Measurements from ENCODE around the gene NUP85. TPM values are rescaled to one million over a fixed set of nuclear protein-coding genes. Genes with fewer than 3 reads are reported as not detected.

The NUP85 gene
- total RNA-seq, 2 experiments from 2014 or later: 140 to 172 TPM

- H3K4me3 Mint-ChIP-seq: peak overlapping the region; percentile 99
- H3K27me3 Mint-ChIP-seq: no peaks in the 10 kb centered on the region
- H3K36me3 Mint-ChIP-seq (ENCODE audit: low read depth): peaks cover 21% of the 10 kb centered on the region
- H3K27ac Mint-ChIP-seq: peak overlapping the region; percentile 100
- ChIA-PET POLR2A (interaction anchor here (1.2 kb wide), 1 partner anchor 8 kb away, joined by 7 read pairs; the partner anchor contains the start of gene MIF4GD), CTCF (interaction anchor here (0.7 to 4.3 kb wide), 9 partner anchors 8 to 149 kb away, joined by 3 to 115 read pairs (median 4); partner anchors contain the start of genes MIF4GD and SLC25A19)
- DNase-seq: no peak
- no peaks in the 10 kb centered on the region for H3K9me3 Mint-ChIP-seq
- peaks cover 43% of the 10 kb centered on the region for H3K4me1 Mint-ChIP-seq
Observed at GRCh38 chr17:75263055-75263454, 57.6 kb downstream of the NUP85 start.

GRCh38 chr17:75265614-75266315 is 60.3 kb downstream of the NUP85 start:
- H3K36me3 Mint-ChIP-seq (ENCODE audit: low read depth): peaks cover 15% of the 10 kb centered on the region
- no peaks in the 10 kb centered on the region for H3K27me3 Mint-ChIP-seq
- no peak overlapping the region for H3K27ac Mint-ChIP-seq
- POLR2A ChIA-PET: no interaction called here
- CTCF ChIA-PET: interaction anchor here (0.9 kb wide), 1 partner anchor 163 kb away, joined by 3 read pairs; no protein-coding TSS in a partner anchor
- no peak overlapping the region for H3K4me3 Mint-ChIP-seq
- DNase-seq: no peak
- peaks cover 35% of the 10 kb centered on the region for H3K4me1 Mint-ChIP-seq
- H3K9me3 Mint-ChIP-seq: no peaks in the 10 kb centered on the region

- DNase-seq: no peak
- Mint-ChIP-seq H3K27ac (peak overlapping the region; percentile 72), H3K4me1 (peaks cover 33% of the 10 kb centered on the region), H3K36me3 (ENCODE audit: low read depth) (peaks cover 15% of the 10 kb centered on the region), H3K4me3 (no peak overlapping the region), H3K27me3 (no peaks in the 10 kb centered on the region), H3K9me3 (no peaks in the 10 kb centered on the region)
- ChIA-PET CTCF (interaction anchor here (0.6 to 1.1 kb wide), 2 partner anchors 67 to 146 kb away, joined by 3 read pairs; no protein-coding TSS in a partner anchor), POLR2A (no interaction called here)
Observed at GRCh38 chr17:75266316-75267152, 61.1 kb downstream of the NUP85 start.

GRCh38 chr17:75267153-75267410 is 61.6 kb downstream of the NUP85 start:
- CTCF ChIA-PET: interaction anchor here (0.5 to 1.1 kb wide), 3 partner anchors 16 to 145 kb away, joined by 3 to 4 read pairs (median 3); no protein-coding TSS in a partner anchor
- no peaks in the 10 kb centered on the region for H3K27me3 Mint-ChIP-seq
- H3K36me3 Mint-ChIP-seq (ENCODE audit: low read depth): peaks cover 16% of the 10 kb centered on the region
- DNase-seq: no peak
- POLR2A ChIA-PET: no interaction called here
- H3K27ac Mint-ChIP-seq: peak overlapping the region; percentile 72
- no peaks in the 10 kb centered on the region for H3K9me3 Mint-ChIP-seq
- no peak overlapping the region for H3K4me3 Mint-ChIP-seq
- peaks cover 36% of the 10 kb centered on the region for H3K4me1 Mint-ChIP-seq

GRCh38 chr17:75267411-75268232 is 62.1 kb downstream of the NUP85 start:
- no peak for DNase-seq
- ChIA-PET POLR2A (no interaction called here), CTCF (interaction anchor here (0.5 to 1.1 kb wide), 3 partner anchors 17 to 145 kb away, joined by 3 to 4 read pairs (median 3); no protein-coding TSS in a partner anchor)
- no peaks in the 10 kb centered on the region for H3K9me3 Mint-ChIP-seq
- H3K4me3 Mint-ChIP-seq: no peak overlapping the region
- peaks cover 34% of the 10 kb centered on the region for H3K4me1 Mint-ChIP-seq
- no peak overlapping the region for H3K27ac Mint-ChIP-seq
- peaks cover 16% of the 10 kb centered on the region for H3K36me3 Mint-ChIP-seq (ENCODE audit: low read depth)
- H3K27me3 Mint-ChIP-seq: no peaks in the 10 kb centered on the region

- Mint-ChIP-seq H3K27ac (peak overlapping the region; percentile 86), H3K4me1 (peaks cover 35% of the 10 kb centered on the region), H3K9me3 (no peaks in the 10 kb centered on the region), H3K4me3 (peak overlapping the region; percentile 80), H3K27me3 (no peaks in the 10 kb centered on the region), H3K36me3 (ENCODE audit: low read depth) (peaks cover 24% of the 10 kb centered on the region)
- no peak for DNase-seq
- ChIA-PET CTCF (interaction anchor here (0.6 to 4.4 kb wide), 14 partner anchors 8 to 254 kb away, joined by 3 to 115 read pairs (median 12); partner anchors contain the start of genes GGA3, MRPS7, SLC25A19 and TSEN54), POLR2A (interaction anchor here (0.7 to 1.8 kb wide), 2 partner anchors 9 to 19 kb away, joined by 3 to 20 read pairs; partner anchors contain the start of gene SLC25A19)
Observed at GRCh38 chr17:75269844-75270217, 64.4 kb downstream of the NUP85 start.

GRCh38 chr17:75270218-75270965 is 64.9 kb downstream of the NUP85 start:
- peak; percentile 52 for DNase-seq
- CTCF ChIA-PET: interaction anchor here (0.6 to 4.4 kb wide), 71 partner anchors 9 to 467 kb away, joined by 3 to 115 read pairs (median 4); partner anchors contain the start of genes CDR2L, FDXR, GGA3 and GRB2
- Mint-ChIP-seq H3K4me3 (peak overlapping the region; percentile 80), H3K9me3 (no peaks in the 10 kb centered on the region), H3K27ac (peak overlapping the region; percentile 86), H3K27me3 (no peaks in the 10 kb centered on the region), H3K4me1 (peaks cover 35% of the 10 kb centered on the region), H3K36me3 (ENCODE audit: low read depth) (peaks cover 26% of the 10 kb centered on the region)
- POLR2A ChIA-PET: interaction anchor here (0.6 to 1.8 kb wide), 6 partner anchors 8 to 142 kb away, joined by 3 to 20 read pairs (median 6); partner anchors contain the start of genes GGA3, GRB2 and SLC25A19

GRCh38 chr17:75270966-75271232 is 65.4 kb downstream of the NUP85 start, which contains the start of gene MIF4GD:
TSS of gene MIF4GD (minus strand) at chr17:75271231. CDS start at chr17:75270195, 1,036 bp downstream.
- DNase-seq: no peak
- H3K27ac Mint-ChIP-seq: peak within 1 kb of the TSS; percentile 86
- no peaks in the 10 kb centered on the region for H3K27me3 Mint-ChIP-seq
- ChIA-PET POLR2A (interaction anchor here (0.6 to 1.8 kb wide), 6 partner anchors 9 to 142 kb away, joined by 3 to 20 read pairs (median 6); partner anchors contain the start of genes GGA3, GRB2 and SLC25A19), CTCF (interaction anchor here (0.6 to 4.4 kb wide), 70 partner anchors 10 to 467 kb away, joined by 3 to 115 read pairs (median 4); partner anchors contain the start of genes CDR2L, FDXR, GGA3 and GRB2)
- H3K4me3 Mint-ChIP-seq: peak within 1 kb of the TSS; percentile 80
- H3K4me1 Mint-ChIP-seq: peaks cover 35% of the 10 kb centered on the region
- peaks cover 27% of the 10 kb centered on the region for H3K36me3 Mint-ChIP-seq (ENCODE audit: low read depth)
- no peaks in the 10 kb centered on the region for H3K9me3 Mint-ChIP-seq

GRCh38 chr17:75271233-75271954 is 65.9 kb downstream of the NUP85 start:
- H3K27ac Mint-ChIP-seq: peak overlapping the region; percentile 84
- peak; percentile 85 for DNase-seq
- peak overlapping the region; percentile 78 for H3K4me3 Mint-ChIP-seq
- H3K9me3 Mint-ChIP-seq: no peaks in the 10 kb centered on the region
- peaks cover 35% of the 10 kb centered on the region for H3K4me1 Mint-ChIP-seq
- CTCF ChIA-PET: interaction anchor here (0.6 to 4.4 kb wide), 71 partner anchors 10 to 466 kb away, joined by 3 to 115 read pairs (median 4); partner anchors contain the start of genes CDR2L, FDXR, GGA3 and GRB2
- POLR2A ChIA-PET: interaction anchor here (0.6 to 1.8 kb wide), 6 partner anchors 9 to 141 kb away, joined by 3 to 20 read pairs (median 6); partner anchors contain the start of genes GGA3, GRB2 and SLC25A19
- H3K27me3 Mint-ChIP-seq: no peaks in the 10 kb centered on the region
- peaks cover 23% of the 10 kb centered on the region for H3K36me3 Mint-ChIP-seq (ENCODE audit: low read depth)

- H3K4me1 Mint-ChIP-seq: peaks cover 35% of the 10 kb centered on the region
- H3K36me3 Mint-ChIP-seq (ENCODE audit: low read depth): peaks cover 18% of the 10 kb centered on the region
- no peak for DNase-seq
- peak overlapping the region; percentile 78 for H3K4me3 Mint-ChIP-seq
- ChIA-PET POLR2A (no interaction called here), CTCF (interaction anchor here (0.6 to 4.4 kb wide), 21 partner anchors 9 to 318 kb away, joined by 3 to 115 read pairs (median 4); partner anchors contain the start of genes GGA3, GRB2, MRPS7 and SLC25A19)
- H3K27me3 Mint-ChIP-seq: no peaks in the 10 kb centered on the region
- H3K9me3 Mint-ChIP-seq: no peaks in the 10 kb centered on the region
- peak overlapping the region; percentile 84 for H3K27ac Mint-ChIP-seq
Observed at GRCh38 chr17:75271955-75272847, 66.7 kb downstream of the NUP85 start.

Measured in activated CD4-positive, alpha-beta T cell treated with anti-CD3 and anti-CD28 coated beads, Interleukin-2, amount 10 ng/mL, durations not matched to agents 7 days and 5 days (primary cell).